ENCODE results near the gene APBA1.

GRCh38 chr9:69431203-69431602 lies 241.0 kb downstream of the APBA1 start:
- TF ChIP-seq CTCF (IDR thresholded peaks at IDR 0.05; ENCODE audit: extremely low read depth in 1 of 2, insufficient read depth in 1 of 2, low read depth in 1 of 2, low read length in 2 of 2) (no peak), MYC (IDR thresholded peaks at IDR 0.05; ENCODE audit: low read depth, low read length) (no peak), POLR2A (IDR thresholded peaks at IDR 0.05; ENCODE audit: low read depth, low read length) (no peak), EZH2 (IDR thresholded peaks at IDR 0.05; ENCODE audit: borderline replicate concordance, low read depth, low read length, severe bottlenecking) (no peak), POLR2AphosphoS5 (IDR thresholded peaks at IDR 0.05; ENCODE audit: insufficient read depth, low read depth, low read length) (no peak)
